Measurements from ENCODE around the gene BHLHA9.

DNA sequence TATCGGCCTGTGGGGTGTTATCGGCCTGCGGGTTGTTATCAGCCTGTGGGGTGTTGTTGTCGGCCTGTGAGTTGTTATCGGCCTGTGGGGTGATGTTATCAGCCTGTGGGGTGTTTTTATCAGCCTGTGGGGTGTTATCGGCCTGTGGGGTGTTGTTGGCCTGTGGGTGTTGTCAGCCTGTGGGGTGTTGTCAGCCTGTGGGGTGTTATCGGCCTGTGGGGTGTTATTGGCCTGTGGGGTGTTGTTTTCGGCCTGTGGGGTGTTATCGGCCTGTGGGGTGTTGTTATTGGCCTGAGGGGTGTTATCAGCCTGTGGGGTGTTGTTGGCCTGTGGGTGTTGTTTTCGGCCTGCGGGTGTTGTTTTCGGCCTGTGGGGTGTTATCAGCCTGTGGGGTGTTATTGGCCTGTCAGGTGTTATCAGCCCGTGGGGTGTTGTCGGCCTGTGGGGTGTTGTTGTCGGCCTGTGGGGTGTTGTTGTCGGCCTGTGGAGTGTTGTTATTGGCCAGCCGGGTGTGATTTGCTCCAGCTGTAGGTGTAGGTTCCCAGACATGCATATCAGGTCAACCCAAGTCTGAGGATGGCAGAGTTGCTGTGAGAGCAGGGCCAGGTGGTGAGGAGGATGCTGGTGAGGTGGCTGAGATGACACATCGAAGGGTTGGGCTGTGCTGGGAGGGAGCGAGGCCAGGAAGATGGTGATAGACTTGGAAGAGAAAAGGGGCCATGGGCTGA, 16.3 kb downstream of the BHLHA9 start:
- TF ChIP-seq, protein P1, sequence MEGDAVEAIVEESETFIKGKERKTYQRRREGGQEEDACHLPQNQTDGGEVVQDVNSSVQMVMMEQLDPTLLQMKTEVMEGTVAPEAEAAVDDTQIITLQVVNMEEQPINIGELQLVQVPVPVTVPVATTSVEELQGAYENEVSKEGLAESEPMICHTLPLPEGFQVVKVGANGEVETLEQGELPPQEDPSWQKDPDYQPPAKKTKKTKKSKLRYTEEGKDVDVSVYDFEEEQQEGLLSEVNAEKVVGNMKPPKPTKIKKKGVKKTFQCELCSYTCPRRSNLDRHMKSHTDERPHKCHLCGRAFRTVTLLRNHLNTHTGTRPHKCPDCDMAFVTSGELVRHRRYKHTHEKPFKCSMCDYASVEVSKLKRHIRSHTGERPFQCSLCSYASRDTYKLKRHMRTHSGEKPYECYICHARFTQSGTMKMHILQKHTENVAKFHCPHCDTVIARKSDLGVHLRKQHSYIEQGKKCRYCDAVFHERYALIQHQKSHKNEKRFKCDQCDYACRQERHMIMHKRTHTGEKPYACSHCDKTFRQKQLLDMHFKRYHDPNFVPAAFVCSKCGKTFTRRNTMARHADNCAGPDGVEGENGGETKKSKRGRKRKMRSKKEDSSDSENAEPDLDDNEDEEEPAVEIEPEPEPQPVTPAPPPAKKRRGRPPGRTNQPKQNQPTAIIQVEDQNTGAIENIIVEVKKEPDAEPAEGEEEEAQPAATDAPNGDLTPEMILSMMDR (conservative IDR thresholded peaks at IDR 0.05; ENCODE audit: low read length) = no peak
- no peak for TF ChIP-seq EZH2phosphoT487 (IDR thresholded peaks at IDR 0.05; ENCODE audit: borderline replicate concordance)

Data from Loucy (cell line).